HG03342 (cell line): ENCODE data around the gene ATF4.
"Not testable (repeated sequence)": the region's sequence is repeated elsewhere in the genome, so short reads cannot be mapped to it uniquely, and the experiment has no call there.

Experiments used
- ATAC-seq: cut with Tn5 transposase; IDR thresholded peaks from one replicate; pipeline ENCODE4 v1.9.1; 2021; ENCODE audit warnings: mild to moderate bottlenecking, moderate library complexity; ENCODE audit not compliant: unreplicated experiment

The ATF4 gene

GRCh38 chr22:39489094-39490068 lies 31.0 kb upstream of the ATF4 start:
- no peak for ATAC-seq

- peak; percentile 83 for ATAC-seq
These were observed 30.1 kb upstream of the ATF4 start for GRCh38 chr22:39490135-39490798.

GRCh38 chr22:39490966-39491680 lies 29.2 kb upstream of the ATF4 start:
- ATAC-seq, result no peak

GRCh38 chr22:39491696-39492095 lies 28.7 kb upstream of the ATF4 start:
- no peak for ATAC-seq

GRCh38 chr22:39492186-39492585 lies 28.2 kb upstream of the ATF4 start:
- ATAC-seq, result no peak

- no peak for ATAC-seq
These were observed 26.6 kb upstream of the ATF4 start for GRCh38 chr22:39493759-39494158.

GRCh38 chr22:39494471-39495120 lies 25.8 kb upstream of the ATF4 start:
- ATAC-seq, result no peak

- ATAC-seq, result peak; percentile 58
These were observed 24.1 kb upstream of the ATF4 start for GRCh38 chr22:39496131-39496838.

- ATAC-seq, result no peak
These were observed 22.9 kb upstream of the ATF4 start for GRCh38 chr22:39497429-39497828.

GRCh38 chr22:39498368-39498767 lies 22.0 kb upstream of the ATF4 start:
- ATAC-seq, result no peak

- ATAC-seq, result no peak
These were observed 21.6 kb upstream of the ATF4 start for GRCh38 chr22:39498802-39499201.

- ATAC-seq, result no peak
These were observed 20.3 kb upstream of the ATF4 start for GRCh38 chr22:39500101-39500500.

GRCh38 chr22:39501644-39502108 lies 18.7 kb upstream of the ATF4 start:
- ATAC-seq, result no peak

- peak; percentile 85 for ATAC-seq
These were observed 18.1 kb upstream of the ATF4 start, which contains the start of gene MIEF1 for GRCh38 chr22:39502109-39502788. TSS of gene MIEF1 (plus strand) at chr22:39502290. CDS start at chr22:39511295, 9,005 bp downstream.

- no peak for ATAC-seq
These were observed 17.5 kb upstream of the ATF4 start for GRCh38 chr22:39502789-39503409.

GRCh38 chr22:39503630-39504029 lies 16.7 kb upstream of the ATF4 start:
- ATAC-seq, result no peak

GRCh38 chr22:39504071-39504470 lies 16.3 kb upstream of the ATF4 start:
- no peak for ATAC-seq

- ATAC-seq, result not testable (repeated sequence)
These were observed 13.3 kb upstream of the ATF4 start for GRCh38 chr22:39507021-39507420.

GRCh38 chr22:39508393-39508792 lies 12.0 kb upstream of the ATF4 start:
- no peak for ATAC-seq
